Tibial nerve (tissue), 4 donors: ENCODE results near the gene POU1F1. TPM values are rescaled to one million over a fixed set of nuclear protein-coding genes. Genes with fewer than 3 reads are reported as not detected.
"Not testable (repeated sequence)": the region's sequence is repeated elsewhere in the genome, so short reads cannot be mapped to it uniquely, and the experiment has no call there.

Source experiments
- DNase-seq, 2 donors: peaks; one replicate each; pipeline ENCODE4 v3.0.0-alpha.2; 2019; ENCODE audit warnings: low spot score in 2 of 2
- H3K27ac ChIP-seq, 4 donors: fragments of 200-600 bp; sonication (generic) in 3 of 4; one replicate each; pipeline ENCODE4 v1.5.1; 2017 to 2019; ENCODE audit warnings: mild to moderate bottlenecking in 1 of 4
- H3K27me3 ChIP-seq, 2 donors: fragments of 200-600 bp; sonication (generic) in 1 of 2; one replicate each; pipeline versions ENCODE4 v1.5.1 to v1.6.0; 2017 to 2019
- H3K36me3 ChIP-seq, 3 donors: fragments of 200-600 bp; sonication (generic); one replicate each; pipeline ENCODE4 v1.5.1; 2018 to 2019
- H3K4me1 ChIP-seq, 4 donors: fragments of 200-600 bp; sonication (generic) in 3 of 4; one replicate each; pipeline ENCODE4 v1.5.1; 2017 to 2019
- H3K4me3 ChIP-seq, 4 donors: fragments of 200-600 bp; sonication (generic) in 3 of 4; one replicate each; pipeline ENCODE4 v1.5.1; 2017 to 2019; ENCODE audit warnings: mild to moderate bottlenecking in 1 of 4, moderate library complexity in 1 of 4
- H3K9me3 ChIP-seq, 4 donors: fragments of 200-600 bp; sonication (generic) in 3 of 4; one replicate each; pipeline ENCODE4 v1.5.1; 2017 to 2019
- EP300 ChIP-seq, 2 donors: sonication (generic); formaldehyde crosslinking; IDR thresholded peaks; one replicate each; pipeline ENCODE4 v1.6.1; 2017; ENCODE audit warnings: antibody characterized with exemption in 2 of 2, mild to moderate bottlenecking in 1 of 2
- POLR2A ChIP-seq, 2 donors: fragments of 450-650 bp; IDR thresholded peaks; one replicate each; pipeline ENCODE4 v1.6.1; 2017; ENCODE audit warnings: antibody characterized with exemption in 2 of 2, mild to moderate bottlenecking in 2 of 2, moderate library complexity in 2 of 2
- WGBS, 2 donors: methylation state at CpG; one replicate each; pipeline ENCODE4 v1.1.5; 2018; 5-methylcytosine and 5-hydroxymethylcytosine counted together
- total RNA-seq, 4 donors: library from RNA; depleted of rRNA; stranded (reverse); fragments of >200 nt; gene quantifications; one replicate each; pipeline ENCODE4 v1.1.0, GENCODE V29; 2016
- TF ChIP-seq, protein P1 (sequence below), 5 experiments: fragments of 200-600 bp in 3 of 5; fragments of 450-650 bp in 2 of 5; sonication (generic) in 3 of 5; IDR thresholded peaks; one replicate each; pipeline ENCODE4 v1.5.1; 2016 to 2019; ENCODE audit warnings: antibody characterized with exemption in 5 of 5, mild to moderate bottlenecking in 3 of 5, moderate library complexity in 2 of 5

Gene POU1F1
- total RNA-seq, 4 donors from 2014 or later, result not detected

GRCh38 chr3:87313641-87314040 lies 37.3 kb upstream of the POU1F1 start:
- WGBS, 2 donors, result 92 to 100% methylated on average over 1 of the region's 1 CpG
- no peak overlapping the region for H3K27ac ChIP-seq
- H3K4me3 ChIP-seq, result no peak overlapping the region
- H3K27me3 ChIP-seq, result no peaks in the 10 kb centered on the region
- H3K9me3 ChIP-seq, result no peaks in the 10 kb centered on the region
- no peak for DNase-seq
- H3K36me3 ChIP-seq, result no peaks in the 10 kb centered on the region
- TF ChIP-seq EP300 (IDR thresholded peaks at IDR 0.05) (no peak), POLR2A (IDR thresholded peaks at IDR 0.05) (no peak)
- TF ChIP-seq, protein P1, sequence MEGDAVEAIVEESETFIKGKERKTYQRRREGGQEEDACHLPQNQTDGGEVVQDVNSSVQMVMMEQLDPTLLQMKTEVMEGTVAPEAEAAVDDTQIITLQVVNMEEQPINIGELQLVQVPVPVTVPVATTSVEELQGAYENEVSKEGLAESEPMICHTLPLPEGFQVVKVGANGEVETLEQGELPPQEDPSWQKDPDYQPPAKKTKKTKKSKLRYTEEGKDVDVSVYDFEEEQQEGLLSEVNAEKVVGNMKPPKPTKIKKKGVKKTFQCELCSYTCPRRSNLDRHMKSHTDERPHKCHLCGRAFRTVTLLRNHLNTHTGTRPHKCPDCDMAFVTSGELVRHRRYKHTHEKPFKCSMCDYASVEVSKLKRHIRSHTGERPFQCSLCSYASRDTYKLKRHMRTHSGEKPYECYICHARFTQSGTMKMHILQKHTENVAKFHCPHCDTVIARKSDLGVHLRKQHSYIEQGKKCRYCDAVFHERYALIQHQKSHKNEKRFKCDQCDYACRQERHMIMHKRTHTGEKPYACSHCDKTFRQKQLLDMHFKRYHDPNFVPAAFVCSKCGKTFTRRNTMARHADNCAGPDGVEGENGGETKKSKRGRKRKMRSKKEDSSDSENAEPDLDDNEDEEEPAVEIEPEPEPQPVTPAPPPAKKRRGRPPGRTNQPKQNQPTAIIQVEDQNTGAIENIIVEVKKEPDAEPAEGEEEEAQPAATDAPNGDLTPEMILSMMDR (IDR thresholded peaks at IDR 0.05), result no peak
- no peaks in the 10 kb centered on the region for H3K4me1 ChIP-seq

DNA sequence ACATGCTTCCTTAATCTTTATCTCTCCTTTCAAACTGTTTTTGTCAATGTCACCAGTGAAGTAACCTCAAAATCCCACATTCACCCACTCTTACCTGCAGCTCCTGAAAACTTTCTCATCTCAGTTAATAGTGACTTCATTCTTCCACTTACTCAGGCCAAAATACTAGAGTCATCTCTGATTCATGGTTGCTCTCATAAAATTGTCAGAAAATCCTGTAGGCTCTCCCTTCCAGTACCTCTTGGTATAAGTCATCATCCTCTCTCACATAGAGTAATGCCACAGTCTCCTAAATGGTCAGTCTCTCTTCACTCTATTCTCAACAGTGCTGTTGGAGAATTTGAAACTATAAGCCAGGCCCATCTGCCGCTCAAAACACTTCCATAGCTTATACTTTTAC lies 34.9 kb upstream of the POU1F1 start:
- DNase-seq, result no peak
- no peaks in the 10 kb centered on the region for H3K36me3 ChIP-seq
- no peak overlapping the region for H3K27ac ChIP-seq
- TF ChIP-seq EP300 (IDR thresholded peaks at IDR 0.05) (no peak), POLR2A (IDR thresholded peaks at IDR 0.05) (no peak)
- TF ChIP-seq, protein P1 (IDR thresholded peaks at IDR 0.05), result no peak
- H3K4me3 ChIP-seq, result no peak overlapping the region
- no peaks in the 10 kb centered on the region for H3K27me3 ChIP-seq
- no peaks in the 10 kb centered on the region for H3K4me1 ChIP-seq
- WGBS, 2 donors, result 92 to 94% methylated on average over 1 of the region's 1 CpG
- no peaks in the 10 kb centered on the region for H3K9me3 ChIP-seq

GRCh38 chr3:87309601-87310000 lies 33.2 kb upstream of the POU1F1 start:
- Histone ChIP-seq H3K9me3 (no peaks in the 10 kb centered on the region), H3K27me3 (no peaks in the 10 kb centered on the region), H3K27ac (no peak overlapping the region), H3K4me1 (no peaks in the 10 kb centered on the region), H3K4me3 (no peak overlapping the region), H3K36me3 (no peaks in the 10 kb centered on the region)
- no peak for DNase-seq
- WGBS, 2 donors, result 63 to 79% methylated on average over 3 of the region's 3 CpGs
- TF ChIP-seq, protein P1 (IDR thresholded peaks at IDR 0.05), result no peak
- TF ChIP-seq POLR2A (IDR thresholded peaks at IDR 0.05) (no peak), EP300 (IDR thresholded peaks at IDR 0.05) (no peak)

- no peak overlapping the region for H3K4me3 ChIP-seq
- no peak overlapping the region for H3K27ac ChIP-seq
- no peaks in the 10 kb centered on the region for H3K36me3 ChIP-seq
- H3K4me1 ChIP-seq, result no peaks in the 10 kb centered on the region
- no peaks in the 10 kb centered on the region for H3K9me3 ChIP-seq
- 97 to 100% methylated on average over 2 of the region's 2 CpGs for WGBS, 2 donors
- DNase-seq, result no peak
- TF ChIP-seq POLR2A (IDR thresholded peaks at IDR 0.05), result no peak
- TF ChIP-seq EP300 (IDR thresholded peaks at IDR 0.05), result no peak
- TF ChIP-seq, protein P1 (IDR thresholded peaks at IDR 0.05), result no peak
- no peaks in the 10 kb centered on the region for H3K27me3 ChIP-seq
Measured at GRCh38 chr3:87307805-87308204, 31.4 kb upstream of the POU1F1 start.

DNA sequence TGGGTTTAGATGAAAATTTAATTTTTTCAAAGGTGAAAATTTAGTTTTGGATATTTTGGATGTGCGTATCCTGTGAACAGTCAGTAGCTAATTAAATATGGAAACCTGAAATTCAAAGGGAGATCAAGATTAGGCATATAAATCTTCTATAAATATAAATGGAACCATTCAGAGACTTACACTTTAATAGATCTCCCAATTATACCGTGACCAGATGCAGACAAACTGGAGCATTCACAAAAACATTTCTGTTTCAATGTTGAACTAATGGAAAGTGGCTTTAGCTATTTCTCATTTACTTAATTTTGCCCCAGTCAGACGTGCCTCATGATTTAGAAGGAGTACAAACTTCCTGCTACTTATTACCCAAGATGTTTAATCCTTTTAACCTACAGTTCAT lies 29.1 kb upstream of the POU1F1 start:
- TF ChIP-seq POLR2A (IDR thresholded peaks at IDR 0.05), result no peak
- TF ChIP-seq, protein P1 (IDR thresholded peaks at IDR 0.05), result no peak
- TF ChIP-seq EP300 (IDR thresholded peaks at IDR 0.05), result no peak
- 38 to 64% methylated on average over 3 of the region's 3 CpGs for WGBS, 2 donors

GRCh38 chr3:87305031-87305430 lies 28.6 kb upstream of the POU1F1 start:
- not testable (repeated sequence) for H3K9me3 ChIP-seq, H3K27me3 ChIP-seq, DNase-seq, H3K36me3 ChIP-seq, H3K27ac ChIP-seq, H3K4me1 ChIP-seq, H3K4me3 ChIP-seq
- WGBS, 2 donors, result 86 to 97% methylated on average over 1 of the region's 1 CpG

More for the DNA sequence above, 29.1 kb upstream of the POU1F1 start:
- Histone ChIP-seq H3K27ac (no peak overlapping the region), H3K9me3 (no peaks in the 10 kb centered on the region), H3K4me3 (no peak overlapping the region), H3K27me3 (no peaks in the 10 kb centered on the region), H3K4me1 (no peaks in the 10 kb centered on the region), H3K36me3 (no peaks in the 10 kb centered on the region)
- DNase-seq, result no peak
